ENCODE measurements around the gene CFL2. TPM values are rescaled to one million over a fixed set of nuclear protein-coding genes. Genes with fewer than 3 reads are reported as not detected.

CFL2 gene
- total and polyA plus RNA-seq, 10 donors: 9.8 to 32.8 (median 21.6) TPM

DNA sequence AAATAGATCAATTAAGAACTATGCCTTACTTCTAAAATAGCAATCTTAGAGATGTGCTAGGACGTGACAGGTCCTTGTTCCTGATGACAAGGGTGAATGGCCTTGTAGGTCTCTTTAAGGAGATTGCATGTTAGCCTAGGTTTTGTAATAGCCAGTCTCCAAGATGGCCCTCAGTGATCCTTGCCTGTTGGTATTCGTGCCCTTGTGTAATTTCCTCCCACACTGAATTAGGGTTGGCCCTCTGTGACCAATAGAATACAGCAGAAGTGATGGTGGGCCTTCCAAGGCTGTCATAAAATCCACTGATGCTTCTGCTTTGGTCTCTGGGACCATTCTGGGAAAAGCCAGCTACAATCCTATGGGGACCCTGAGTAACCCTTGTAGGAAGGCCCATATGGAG, 46.3 kb downstream of the CFL2 start:
- intact Hi-C loops (cut with DNase I; ENCODE audit: low total_unique reads): no loop called here
- Histone ChIP-seq H3K4me1 (peaks cover 0 to 35% (median 22%) of the 10 kb centered on the region in 6 donors), H3K27me3 (replicated peaks in 1 of 7) (no peaks in the 10 kb centered on the region), H3K9me3 (peaks cover 0 to 6% (median under 1%) of the 10 kb centered on the region in 8 donors), H3K4me3 (no peak overlapping the region), H3K27ac (no peak overlapping the region), H3K36me3 (no peaks in the 10 kb centered on the region)
- TF ChIP-seq POLR2A (IDR thresholded peaks at IDR 0.05) (no peak), POLR2AphosphoS5 (IDR thresholded peaks at IDR 0.05) (no peak)
- TF ChIP-seq, protein P1, sequence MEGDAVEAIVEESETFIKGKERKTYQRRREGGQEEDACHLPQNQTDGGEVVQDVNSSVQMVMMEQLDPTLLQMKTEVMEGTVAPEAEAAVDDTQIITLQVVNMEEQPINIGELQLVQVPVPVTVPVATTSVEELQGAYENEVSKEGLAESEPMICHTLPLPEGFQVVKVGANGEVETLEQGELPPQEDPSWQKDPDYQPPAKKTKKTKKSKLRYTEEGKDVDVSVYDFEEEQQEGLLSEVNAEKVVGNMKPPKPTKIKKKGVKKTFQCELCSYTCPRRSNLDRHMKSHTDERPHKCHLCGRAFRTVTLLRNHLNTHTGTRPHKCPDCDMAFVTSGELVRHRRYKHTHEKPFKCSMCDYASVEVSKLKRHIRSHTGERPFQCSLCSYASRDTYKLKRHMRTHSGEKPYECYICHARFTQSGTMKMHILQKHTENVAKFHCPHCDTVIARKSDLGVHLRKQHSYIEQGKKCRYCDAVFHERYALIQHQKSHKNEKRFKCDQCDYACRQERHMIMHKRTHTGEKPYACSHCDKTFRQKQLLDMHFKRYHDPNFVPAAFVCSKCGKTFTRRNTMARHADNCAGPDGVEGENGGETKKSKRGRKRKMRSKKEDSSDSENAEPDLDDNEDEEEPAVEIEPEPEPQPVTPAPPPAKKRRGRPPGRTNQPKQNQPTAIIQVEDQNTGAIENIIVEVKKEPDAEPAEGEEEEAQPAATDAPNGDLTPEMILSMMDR (IDR thresholded peaks at IDR 0.05 in 8 of 11, conservative IDR thresholded peaks at IDR 0.05 in 3 of 11): no peak
- no peak for DNase-seq
- 32 to 86% (median 58%) methylated on average over 2 of the region's 2 CpGs for WGBS, 5 donors

DNA sequence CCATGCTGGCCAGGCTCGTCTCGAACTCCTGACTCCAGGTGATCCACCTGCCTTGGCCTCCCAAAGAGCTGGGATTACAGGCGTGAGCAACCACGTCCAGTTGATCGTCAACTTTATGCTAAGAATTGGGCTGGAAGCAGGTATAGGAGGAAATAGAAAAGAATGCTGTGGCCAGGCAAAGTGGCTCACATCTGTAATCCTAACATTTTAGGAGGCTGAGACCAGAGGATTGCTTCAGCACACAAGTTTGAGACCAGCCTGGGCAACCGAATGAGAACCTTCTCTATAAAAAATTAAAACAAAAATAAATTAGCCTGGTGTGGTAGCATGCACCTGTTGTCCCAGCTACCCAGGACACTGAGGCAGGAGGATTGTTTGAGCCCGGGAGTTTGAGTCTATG, 47.4 kb downstream of the CFL2 start:
- Histone ChIP-seq H3K27ac (peak overlapping the region in 6 of 8 donors; percentile 54 to 80 (median 65)), H3K4me3 (no peak overlapping the region), H3K4me1 (peaks cover 0 to 27% (median 17%) of the 10 kb centered on the region in 6 donors), H3K27me3 (replicated peaks in 1 of 7) (no peaks in the 10 kb centered on the region), H3K9me3 (peaks cover 0 to 16% (median 10%) of the 10 kb centered on the region in 8 donors), H3K36me3 (no peaks in the 10 kb centered on the region)
- WGBS, 5 donors: 94 to 98% (median 95%) methylated on average over 7 of the region's 7 CpGs
- TF ChIP-seq, protein P1 (IDR thresholded peaks at IDR 0.05 in 8 of 11, conservative IDR thresholded peaks at IDR 0.05 in 3 of 11): no peak
- no peak for TF ChIP-seq POLR2AphosphoS5 (IDR thresholded peaks at IDR 0.05)
- no peak for TF ChIP-seq POLR2A (IDR thresholded peaks at IDR 0.05)
- intact Hi-C loops (cut with DNase I; ENCODE audit: low total_unique reads): no loop called here
- DNase-seq: no peak

DNA sequence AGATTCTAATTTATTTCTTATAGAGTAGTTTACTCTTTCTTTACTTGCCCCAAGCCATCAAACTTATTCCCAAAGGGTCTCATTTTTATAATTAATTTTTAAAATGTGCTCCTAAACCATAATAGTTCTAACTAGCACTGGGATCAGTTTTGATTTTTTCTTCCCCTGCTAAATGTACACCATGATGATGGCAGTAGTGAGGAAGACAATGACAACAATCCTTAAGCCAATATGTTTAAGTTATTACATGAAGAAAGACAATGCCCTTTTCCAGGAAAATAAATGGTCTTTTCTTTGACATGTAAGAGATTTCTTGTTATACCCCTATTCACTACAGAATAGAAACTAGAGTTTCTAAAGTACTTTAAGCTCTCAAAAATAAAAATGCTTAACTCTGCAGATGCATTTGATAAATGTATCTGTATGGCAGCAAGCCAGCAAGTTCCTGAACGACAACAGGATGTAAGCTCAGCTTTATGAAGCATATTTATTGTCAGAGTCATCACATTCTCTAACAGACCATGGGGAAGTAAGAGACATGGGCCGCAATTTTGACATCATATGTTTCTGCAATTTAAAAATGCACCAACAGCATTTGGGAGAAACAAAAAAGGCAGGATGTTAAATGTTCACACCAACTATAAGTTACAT, 48.5 kb downstream of the CFL2 start:
- Histone ChIP-seq H3K27ac (peak overlapping the region; percentile 21 to 80 (median 65)), H3K27me3 (replicated peaks in 1 of 7) (no peaks in the 10 kb centered on the region), H3K4me1 (peaks cover 0 to 23% (median 16%) of the 10 kb centered on the region in 6 donors), H3K4me3 (no peak overlapping the region), H3K9me3 (peaks cover 0 to 27% (median 14%) of the 10 kb centered on the region in 8 donors), H3K36me3 (no peaks in the 10 kb centered on the region)
- intact Hi-C loops (cut with DNase I; ENCODE audit: low total_unique reads): no loop called here
- TF ChIP-seq, protein P1 (IDR thresholded peaks at IDR 0.05 in 8 of 11, conservative IDR thresholded peaks at IDR 0.05 in 3 of 11): no peak
- peak in 1 of 3 donors; percentile 38 for TF ChIP-seq POLR2AphosphoS5 (IDR thresholded peaks at IDR 0.05)
- TF ChIP-seq POLR2A (IDR thresholded peaks at IDR 0.05): no peak
- no peak for DNase-seq
- 5 to 12% (median 8%) methylated on average over 2 of the region's 2 CpGs for WGBS, 5 donors

DNA sequence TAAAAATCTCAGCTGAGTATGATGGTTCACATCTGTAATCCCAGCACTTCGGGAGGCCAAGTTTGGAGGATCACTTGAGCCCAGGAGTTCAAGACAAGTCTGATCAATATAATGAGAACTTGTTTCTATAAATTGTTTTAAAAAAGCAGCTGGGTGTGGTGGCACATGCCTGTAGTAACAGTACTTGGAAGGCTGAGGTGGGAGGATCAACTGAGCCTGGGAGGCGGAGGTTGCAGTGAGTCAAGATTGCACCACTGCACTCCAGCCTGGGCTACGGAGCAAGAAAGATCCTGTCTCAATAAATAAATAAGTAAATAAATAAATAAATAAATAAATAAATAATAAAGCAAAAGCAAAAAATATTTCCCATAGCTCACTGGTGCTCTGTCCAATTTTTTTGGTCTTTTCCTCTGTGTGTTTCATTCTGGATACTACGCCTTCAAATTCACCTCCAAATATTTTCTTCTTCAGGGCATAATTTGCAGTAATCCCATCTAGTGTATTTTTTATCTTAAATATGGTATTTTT, 51.8 kb downstream of the CFL2 start:
- intact Hi-C loops (cut with DNase I; ENCODE audit: low total_unique reads): no loop called here
- H3K4me3 ChIP-seq: no peak overlapping the region
- peaks cover 0 to 31% (median 17%) of the 10 kb centered on the region in 8 donors for H3K9me3 ChIP-seq
- H3K27ac ChIP-seq: no peak overlapping the region
- TF ChIP-seq POLR2A (IDR thresholded peaks at IDR 0.05) (no peak), POLR2AphosphoS5 (IDR thresholded peaks at IDR 0.05) (no peak)
- TF ChIP-seq, protein P1 (IDR thresholded peaks at IDR 0.05 in 8 of 11, conservative IDR thresholded peaks at IDR 0.05 in 3 of 11): no peak
- H3K27me3 ChIP-seq (replicated peaks in 1 of 7): no peaks in the 10 kb centered on the region
- 94 to 99% (median 95%) methylated on average over 4 of the region's 4 CpGs for WGBS, 5 donors
- no peaks in the 10 kb centered on the region for H3K36me3 ChIP-seq
- peaks cover 0 to 23% (median 16%) of the 10 kb centered on the region in 6 donors for H3K4me1 ChIP-seq
- no peak for DNase-seq

Measured in spleen (tissue), 11 donors.